LNCaP clone FGC (cell line): Measurements from ENCODE around the gene ENDOV.

Experiments
- DNase-seq: peaks from one replicate; pipeline ENCODE4 v3.0.0-alpha.2; 2011; ENCODE audit warnings: low read depth
- H3K4me3 ChIP-seq: 2 replicates; pipeline ENCODE4 v1.5.1; 2011; ENCODE audit warnings: mild to moderate bottlenecking, low read depth, low read length, control low read depth
- TF ChIP-seq, protein P1 (sequence below): IDR thresholded peaks from 2 replicates; pipeline ENCODE4 v1.5.1; 2012; ENCODE audit warnings: mild to moderate bottlenecking; ENCODE audit not compliant: control insufficient read depth, insufficient read depth; ENCODE audit errors: extremely low read depth

Gene ENDOV

DNA sequence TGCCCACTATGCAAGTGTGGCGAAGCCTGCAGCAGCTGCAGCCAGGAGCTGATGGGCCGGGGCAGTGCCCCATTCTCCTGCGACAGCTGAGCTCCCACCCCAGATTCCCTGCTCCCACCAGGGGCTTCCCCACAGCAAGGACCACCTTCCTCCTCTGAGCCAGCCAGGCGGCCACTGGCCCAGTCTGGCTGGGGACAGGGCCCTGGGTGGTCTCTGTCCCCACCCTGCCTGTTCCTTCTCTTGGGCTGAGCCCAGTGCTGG is 67.0 kb downstream of the ENDOV start:
- H3K4me3 ChIP-seq = no peak overlapping the region
- TF ChIP-seq, protein P1, sequence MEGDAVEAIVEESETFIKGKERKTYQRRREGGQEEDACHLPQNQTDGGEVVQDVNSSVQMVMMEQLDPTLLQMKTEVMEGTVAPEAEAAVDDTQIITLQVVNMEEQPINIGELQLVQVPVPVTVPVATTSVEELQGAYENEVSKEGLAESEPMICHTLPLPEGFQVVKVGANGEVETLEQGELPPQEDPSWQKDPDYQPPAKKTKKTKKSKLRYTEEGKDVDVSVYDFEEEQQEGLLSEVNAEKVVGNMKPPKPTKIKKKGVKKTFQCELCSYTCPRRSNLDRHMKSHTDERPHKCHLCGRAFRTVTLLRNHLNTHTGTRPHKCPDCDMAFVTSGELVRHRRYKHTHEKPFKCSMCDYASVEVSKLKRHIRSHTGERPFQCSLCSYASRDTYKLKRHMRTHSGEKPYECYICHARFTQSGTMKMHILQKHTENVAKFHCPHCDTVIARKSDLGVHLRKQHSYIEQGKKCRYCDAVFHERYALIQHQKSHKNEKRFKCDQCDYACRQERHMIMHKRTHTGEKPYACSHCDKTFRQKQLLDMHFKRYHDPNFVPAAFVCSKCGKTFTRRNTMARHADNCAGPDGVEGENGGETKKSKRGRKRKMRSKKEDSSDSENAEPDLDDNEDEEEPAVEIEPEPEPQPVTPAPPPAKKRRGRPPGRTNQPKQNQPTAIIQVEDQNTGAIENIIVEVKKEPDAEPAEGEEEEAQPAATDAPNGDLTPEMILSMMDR = no peak
- DNase-seq = no peak

- TF ChIP-seq, protein P1 = no peak
- no peak overlapping the region for H3K4me3 ChIP-seq
- DNase-seq = no peak
These were observed 67.8 kb downstream of the ENDOV start for GRCh38 chr17:80482555-80483308.

- H3K4me3 ChIP-seq = no peak overlapping the region
- DNase-seq = no peak
- TF ChIP-seq, protein P1 = no peak
These were observed 70.9 kb downstream of the ENDOV start for GRCh38 chr17:80485846-80486245.

GRCh38 chr17:80486692-80487091 is 71.7 kb downstream of the ENDOV start:
- H3K4me3 ChIP-seq = no peak overlapping the region
- TF ChIP-seq, protein P1 = no peak
- DNase-seq = no peak

GRCh38 chr17:80487511-80487910 is 72.5 kb downstream of the ENDOV start:
- H3K4me3 ChIP-seq = no peak overlapping the region
- DNase-seq = no peak
- TF ChIP-seq, protein P1 = no peak
